Stimulated activated CD8-positive, alpha-beta memory T cell treated with anti-CD3 and anti-CD28 coated beads, Interleukin-4, amount 100 ng/mL, for 24 hours (primary cell): Measurements from ENCODE around the gene ECHDC3.

ENCODE experiments used
- DNase-seq: peaks from one replicate; pipeline ENCODE4 v3.0.0-alpha.2; 2020; ENCODE audit warnings: low read depth

The ECHDC3 gene

GRCh38 chr10:11754173-11754572, 12.0 kb downstream of the ECHDC3 start:
- no peak for DNase-seq

- DNase-seq, result no peak
Observed at GRCh38 chr10:11754620-11755019, 12.4 kb downstream of the ECHDC3 start.

- no peak for DNase-seq
Observed at GRCh38 chr10:11755512-11756263, 13.5 kb downstream of the ECHDC3 start.

GRCh38 chr10:11756766-11757315, 14.7 kb downstream of the ECHDC3 start:
- no peak for DNase-seq

- no peak for DNase-seq
Observed at GRCh38 chr10:11757454-11757820, 15.3 kb downstream of the ECHDC3 start.

GRCh38 chr10:11757821-11758463, 15.8 kb downstream of the ECHDC3 start:
- peak; percentile 68 for DNase-seq

GRCh38 chr10:11758527-11759236, 16.5 kb downstream of the ECHDC3 start:
- no peak for DNase-seq

GRCh38 chr10:11759347-11759746, 17.2 kb downstream of the ECHDC3 start:
- DNase-seq, result no peak

GRCh38 chr10:11760151-11760550, 18.0 kb downstream of the ECHDC3 start:
- no peak for DNase-seq

- no peak for DNase-seq
Observed at GRCh38 chr10:11760861-11761260, 18.7 kb downstream of the ECHDC3 start.

- DNase-seq, result no peak
Observed at GRCh38 chr10:11761431-11761830, 19.2 kb downstream of the ECHDC3 start.

- DNase-seq, result no peak
Observed at GRCh38 chr10:11762706-11763500, 20.7 kb downstream of the ECHDC3 start.

- DNase-seq, result no peak
Observed at GRCh38 chr10:11763501-11763861, 21.3 kb downstream of the ECHDC3 start.

- DNase-seq, result no peak
Observed at GRCh38 chr10:11765141-11765540, 23.0 kb downstream of the ECHDC3 start.

GRCh38 chr10:11772575-11773288, 30.6 kb downstream of the ECHDC3 start:
- no peak for DNase-seq

- no peak for DNase-seq
Observed at GRCh38 chr10:11773761-11774441, 31.7 kb downstream of the ECHDC3 start.

GRCh38 chr10:11775412-11775811, 33.2 kb downstream of the ECHDC3 start:
- no peak for DNase-seq

GRCh38 chr10:11776080-11776479, 33.9 kb downstream of the ECHDC3 start:
- no peak for DNase-seq

GRCh38 chr10:11781114-11781513, 38.9 kb downstream of the ECHDC3 start:
- no peak for DNase-seq

GRCh38 chr10:11782793-11783557, 40.8 kb downstream of the ECHDC3 start:
- no peak for DNase-seq
